K562 (cell line): Measurements from ENCODE around the gene DGKZ.

ENCODE experiments used
- EZH2 ChIP-seq: IDR thresholded peaks from 2 replicates; pipeline ENCODE4 v1.6.1; 2012; ENCODE audit warnings: low read depth, mild to moderate bottlenecking, inconsistent platforms, low read length, borderline replicate concordance
- KLF6 ChIP-seq: fragments of 250-450 bp; sonication (Bioruptor Pico); IDR thresholded peaks from 2 replicates; pipeline ENCODE4 v1.4.0; 2020; ENCODE audit warnings: mild to moderate bottlenecking, moderate library complexity, borderline replicate concordance
- TFAM ChIP-seq: fragments of 250-450 bp; sonication (Bioruptor Pico); conservative IDR thresholded peaks from 2 replicates; pipeline ENCODE4 v1.5.0; 2021; ENCODE audit warnings: mild to moderate bottlenecking, moderate library complexity
- ZNF589 ChIP-seq: fragments of 200-800 bp; sonication (Bioruptor generic); IDR thresholded peaks from 2 replicates; pipeline ENCODE4 v1.6.1; 2016; ENCODE audit warnings: low read depth, missing genetic modification characterization, missing compliant biosample characterization
- TF ChIP-seq, protein P1 (sequence below): sonication (generic); formaldehyde crosslinking; IDR thresholded peaks from 2 replicates; pipeline ENCODE4 v1.8.0; 2022; ENCODE audit warnings: mild to moderate bottlenecking, low read depth, missing genetic modification reagents
- TF ChIP-seq, protein P2 (sequence below), 3 experiments: IDR thresholded peaks in 2 of 3; conservative IDR thresholded peaks in 1 of 3; 2 replicates each; pipeline ENCODE4 v1.5.1; 2011 to 2012; ENCODE audit warnings: low read length in 3 of 3, mild to moderate bottlenecking in 3 of 3, control low read depth in 2 of 3, improper control_type of control experiment in 1 of 3, inconsistent platforms in 1 of 3, low read depth in 1 of 3, mixed read lengths in 1 of 3, moderate library complexity in 1 of 3; ENCODE audit not compliant: insufficient read depth in 2 of 3

DNA sequence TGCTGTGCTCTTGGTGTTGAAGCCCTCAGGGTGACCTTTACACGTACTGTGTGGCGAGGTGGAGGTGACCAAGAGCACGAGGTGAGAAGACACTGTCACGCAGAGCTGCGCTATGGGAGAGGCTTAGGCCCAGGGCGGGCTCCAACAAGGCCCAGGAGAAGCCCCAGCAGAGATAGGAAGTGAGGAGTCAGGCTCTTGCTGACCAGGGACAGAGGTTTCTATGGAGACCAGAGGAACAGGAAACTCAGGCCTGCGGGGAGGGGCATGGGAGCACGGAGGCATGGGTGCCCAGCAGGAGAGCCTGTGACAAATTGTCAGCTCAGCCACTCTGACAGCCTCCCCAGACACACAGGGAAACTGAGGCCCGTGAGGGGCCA lies 15.8 kb downstream of the DGKZ start:
- TF ChIP-seq KLF6 (CRISPR knock-in tag) (no peak), TFAM (CRISPR knock-in tag) (no peak), EZH2 (no peak), ZNF589 (no peak)
- TF ChIP-seq, protein P1, sequence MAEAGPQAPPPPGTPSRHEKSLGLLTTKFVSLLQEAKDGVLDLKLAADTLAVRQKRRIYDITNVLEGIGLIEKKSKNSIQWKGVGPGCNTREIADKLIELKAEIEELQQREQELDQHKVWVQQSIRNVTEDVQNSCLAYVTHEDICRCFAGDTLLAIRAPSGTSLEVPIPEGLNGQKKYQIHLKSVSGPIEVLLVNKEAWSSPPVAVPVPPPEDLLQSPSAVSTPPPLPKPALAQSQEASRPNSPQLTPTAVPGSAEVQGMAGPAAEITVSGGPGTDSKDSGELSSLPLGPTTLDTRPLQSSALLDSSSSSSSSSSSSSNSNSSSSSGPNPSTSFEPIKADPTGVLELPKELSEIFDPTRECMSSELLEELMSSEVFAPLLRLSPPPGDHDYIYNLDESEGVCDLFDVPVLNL (CRISPR knock-in tag), result no peak
- TF ChIP-seq, protein P2, sequence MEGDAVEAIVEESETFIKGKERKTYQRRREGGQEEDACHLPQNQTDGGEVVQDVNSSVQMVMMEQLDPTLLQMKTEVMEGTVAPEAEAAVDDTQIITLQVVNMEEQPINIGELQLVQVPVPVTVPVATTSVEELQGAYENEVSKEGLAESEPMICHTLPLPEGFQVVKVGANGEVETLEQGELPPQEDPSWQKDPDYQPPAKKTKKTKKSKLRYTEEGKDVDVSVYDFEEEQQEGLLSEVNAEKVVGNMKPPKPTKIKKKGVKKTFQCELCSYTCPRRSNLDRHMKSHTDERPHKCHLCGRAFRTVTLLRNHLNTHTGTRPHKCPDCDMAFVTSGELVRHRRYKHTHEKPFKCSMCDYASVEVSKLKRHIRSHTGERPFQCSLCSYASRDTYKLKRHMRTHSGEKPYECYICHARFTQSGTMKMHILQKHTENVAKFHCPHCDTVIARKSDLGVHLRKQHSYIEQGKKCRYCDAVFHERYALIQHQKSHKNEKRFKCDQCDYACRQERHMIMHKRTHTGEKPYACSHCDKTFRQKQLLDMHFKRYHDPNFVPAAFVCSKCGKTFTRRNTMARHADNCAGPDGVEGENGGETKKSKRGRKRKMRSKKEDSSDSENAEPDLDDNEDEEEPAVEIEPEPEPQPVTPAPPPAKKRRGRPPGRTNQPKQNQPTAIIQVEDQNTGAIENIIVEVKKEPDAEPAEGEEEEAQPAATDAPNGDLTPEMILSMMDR (IDR thresholded peaks at IDR 0.05 in 2 of 3, conservative IDR thresholded peaks at IDR 0.05 in 1 of 3; ENCODE audit: insufficient read depth in 2 of 3, low read depth in 1 of 3, low read length in 3 of 3), result no peak
